Endothelial cell of umbilical vein (primary cell): ENCODE data around the gene CELSR2. TPM values are rescaled to one million over a fixed set of nuclear protein-coding genes. Genes with fewer than 3 reads are reported as not detected.

Experiments used
- BruUV-seq: library from RNA; stranded (reverse); fragments of 400-500 nt; replicated peaks from 2 replicates; lab custom pipeline; 2021; lab: Mats Ljungman, UMichigan
- CTCF ChIA-PET: fragments of 300-600, 350-600 bp; sonication (Branson Sonifier 250); formaldehyde crosslinking; loops from one replicate; lab custom pipeline; 2021; ENCODE audit warnings: antibody characterized with exemption, inconsistent platforms; lab: Charles Lee
- POLR2A ChIA-PET: fragments of 300-600, 350-600 bp; sonication (Branson Sonifier 250); formaldehyde crosslinking; loops from one replicate; lab custom pipeline; 2021; ENCODE audit warnings: antibody characterized with exemption, inconsistent platforms; lab: Charles Lee
- DNase-seq: peaks from one replicate; pipeline ENCODE4 v3.0.0-alpha.2; 2011; ENCODE audit warnings: low read depth, low spot score
- FAIRE-seq: peaks from 2 replicates; lab custom pipeline; 2011; peaks lifted over from hg19 to GRCh38; lab: Jason Lieb, UNC
- H2AFZ ChIP-seq: 2 replicates; pipeline ENCODE4 v1.6.0; 2012; ENCODE audit warnings: low read depth, low read length, control low read depth, inconsistent platforms
- H3K27ac ChIP-seq: 2 replicates; pipeline ENCODE4 v1.5.1; 2011; ENCODE audit warnings: low read depth, mild to moderate bottlenecking, control low read depth, low read length, moderate library complexity; ENCODE audit not compliant: insufficient read depth
- H3K27me3 ChIP-seq, 2 experiments: 2 replicates each; pipeline versions ENCODE4 v1.6.0 to v1.6.1; 2011; ENCODE audit warnings: low read length in 2 of 2, mixed read lengths in 1 of 2; ENCODE audit not compliant: control insufficient read depth in 2 of 2, insufficient read depth in 2 of 2
- H3K36me3 ChIP-seq, 2 experiments: 2 replicates in 1 of 2; 3 replicates in 1 of 2; pipeline ENCODE4 v1.5.1; 2011; ENCODE audit warnings: low read length in 2 of 2, mild to moderate bottlenecking in 1 of 2, moderate library complexity in 1 of 2; ENCODE audit not compliant: control insufficient read depth in 2 of 2, insufficient read depth in 2 of 2; ENCODE audit errors: extremely low read depth in 1 of 2
- H3K4me1 ChIP-seq: 3 replicates; pipeline ENCODE4 v1.5.1; 2011; ENCODE audit warnings: mild to moderate bottlenecking, low read length; ENCODE audit not compliant: control insufficient read depth, insufficient read depth; ENCODE audit errors: extremely low read depth
- H3K4me2 ChIP-seq: 2 replicates; pipeline ENCODE4 v1.6.1; 2011; ENCODE audit warnings: low read length, control low read depth, mixed read lengths; ENCODE audit not compliant: insufficient read depth
- H3K4me3 ChIP-seq, 3 experiments: fragments of 200-600 bp in 1 of 3; sonication (generic), shearing (Covaris generic) in 1 of 3; replicated peaks in 1 of 3; 2 replicates each; pipeline ENCODE4 v1.5.1; 2011 to 2016; ENCODE audit warnings: control low read depth in 3 of 3, low read length in 3 of 3, mild to moderate bottlenecking in 2 of 3, inconsistent platforms in 1 of 3, low read depth in 1 of 3, moderate library complexity in 1 of 3; ENCODE audit not compliant: insufficient read depth in 1 of 3
- H3K79me2 ChIP-seq: 2 replicates; pipeline ENCODE4 v1.6.0; 2012; ENCODE audit warnings: low read length, inconsistent platforms; ENCODE audit not compliant: control insufficient read depth, insufficient read depth
- H3K9ac ChIP-seq: replicated peaks from 2 replicates; pipeline ENCODE3; 2011; ENCODE audit warnings: low read length, control low read depth; ENCODE audit not compliant: insufficient read depth; ENCODE audit errors: extremely low read depth
- H3K9me1 ChIP-seq: replicated peaks from 3 replicates; pipeline ENCODE4 v1.6.0; 2011; ENCODE audit warnings: mild to moderate bottlenecking, low read length; ENCODE audit not compliant: control insufficient read depth, insufficient read depth; ENCODE audit errors: extremely low read depth
- H3K9me3 ChIP-seq: replicated peaks from 2 replicates; pipeline ENCODE4 v1.5.1; 2012; ENCODE audit warnings: low read length, inconsistent platforms; ENCODE audit not compliant: control insufficient read depth, insufficient read depth
- H4K20me1 ChIP-seq: replicated peaks from 2 replicates; pipeline ENCODE3; 2011; ENCODE audit warnings: mild to moderate bottlenecking, low read length; ENCODE audit not compliant: control insufficient read depth, insufficient read depth; ENCODE audit errors: extremely low read depth
- EZH2 ChIP-seq: IDR thresholded peaks from 2 replicates; pipeline ENCODE4 v1.6.1; 2012; ENCODE audit warnings: borderline replicate concordance, low read depth, mild to moderate bottlenecking, moderate library complexity, low read length, inconsistent platforms; ENCODE audit not compliant: severe bottlenecking
- FOS ChIP-seq: IDR thresholded peaks from 2 replicates; pipeline ENCODE4 v1.6.1; 2011; ENCODE audit warnings: mild to moderate bottlenecking, low read length, moderate library complexity, borderline replicate concordance; ENCODE audit not compliant: insufficient read depth
- GATA2 ChIP-seq: IDR thresholded peaks from 2 replicates; pipeline ENCODE4 v1.7.0; 2011; ENCODE audit warnings: low read depth, mild to moderate bottlenecking, moderate library complexity, mixed read lengths, low read length; ENCODE audit not compliant: insufficient read length, insufficient read depth
- JUN ChIP-seq: IDR thresholded peaks from 2 replicates; pipeline ENCODE4 v1.6.1; 2011; ENCODE audit warnings: borderline replicate concordance, low read depth; ENCODE audit not compliant: insufficient read length, insufficient read depth
- MYC ChIP-seq: IDR thresholded peaks from one replicate; pipeline ENCODE4 v1.6.1; 2011; ENCODE audit warnings: mild to moderate bottlenecking, low read depth, low read length
- POLR2A ChIP-seq: IDR thresholded peaks from 2 replicates; pipeline ENCODE4 v1.6.1; 2012; ENCODE audit warnings: low read depth, mild to moderate bottlenecking, control low read depth, low read length
- POLR2AphosphoS5 ChIP-seq: IDR thresholded peaks from 2 replicates; pipeline ENCODE4 v1.6.1; 2012; ENCODE audit warnings: low read depth, mild to moderate bottlenecking, control low read depth, low read length, moderate library complexity; ENCODE audit not compliant: insufficient read depth
- dilution Hi-C: fragments of 300-500 bp; cut with MboI; formaldehyde crosslinking; loops from one replicate; pipeline ENCODE4 v1.15.0; 2019; ENCODE audit warnings: low sequenced_read_pairs; ENCODE audit not compliant: extremely low pct_ligation_motif_present
- intact Hi-C: fragments of 100-400 bp; cut with micrococcal nuclease; formaldehyde crosslinking; loops from one replicate; pipeline ENCODE4 v1.10.0; 2022
- polyA plus RNA-seq, 4 experiments: library from polyadenylated mRNA; depleted of rRNA in 3 of 4; stranded (reverse) in 3 of 4; unstranded in 1 of 4; fragments of >200 nt; gene quantifications; 2 replicates each; pipeline versions ENCODE4 v1.2.1 to v1.2.3, GENCODE V29; 2011 to 2012; ENCODE audit warnings: missing spikeins in 1 of 4
- total RNA-seq: library from RNA; stranded (reverse); gene quantifications from 2 replicates; pipeline ENCODE4 v1.2.3, GENCODE V29; 2021
- TF ChIP-seq, protein P1 (sequence below): IDR thresholded peaks from 2 replicates; pipeline ENCODE4 v1.6.1; 2011; ENCODE audit not compliant: insufficient read depth, insufficient read length
- TF ChIP-seq, protein P2 (sequence below), 2 donors: IDR thresholded peaks; 1 replicate in 1 of 2; 2 replicates in 1 of 2; pipeline ENCODE4 v1.5.1; 2011; ENCODE audit warnings: low read length in 2 of 2, mild to moderate bottlenecking in 2 of 2, moderate library complexity in 2 of 2, control low read depth in 1 of 2, inconsistent platforms in 1 of 2, low read depth in 1 of 2; ENCODE audit not compliant: insufficient read depth in 1 of 2; ENCODE audit errors: extremely low read depth in 1 of 2

The CELSR2 gene
- total and polyA plus RNA-seq, 2 donors (not counting 3 experiments of a cell fraction or from before 2014, with no cell fraction given) = 0.90 to 1.4 TPM

DNA sequence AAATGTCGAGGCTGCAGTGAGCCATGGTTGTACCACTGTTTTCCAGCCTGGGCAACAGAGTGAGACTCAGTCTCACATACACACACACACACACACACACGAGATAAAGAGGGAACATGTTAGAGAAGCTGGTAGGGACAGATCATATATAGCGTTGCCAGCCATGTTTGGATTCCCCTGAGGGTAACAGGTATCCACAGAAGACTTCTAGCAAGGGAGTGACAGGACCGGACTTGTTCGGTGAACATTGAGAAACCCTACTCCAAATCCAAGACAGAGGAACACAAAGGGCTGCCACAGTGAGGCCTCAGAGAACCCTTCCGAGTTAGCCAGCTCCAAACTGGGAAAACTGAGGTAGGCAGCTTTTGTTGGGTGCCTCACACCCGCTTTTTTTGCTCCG is 39.3 kb upstream of the CELSR2 start:
- no peak overlapping the region for H3K4me3 ChIP-seq
- DNase-seq (no peak), FAIRE-seq (no peak)
- intact Hi-C loops (no loop called here), dilution Hi-C loops (no loop called here)
- H4K20me1 ChIP-seq = no peaks in the 10 kb centered on the region
- H3K36me3 ChIP-seq = no peaks in the 10 kb centered on the region
- no peak overlapping the region for H3K9ac ChIP-seq
- H3K27ac ChIP-seq = no peak overlapping the region
- no peaks in the 10 kb centered on the region for H3K9me3 ChIP-seq
- TF ChIP-seq, protein P1, sequence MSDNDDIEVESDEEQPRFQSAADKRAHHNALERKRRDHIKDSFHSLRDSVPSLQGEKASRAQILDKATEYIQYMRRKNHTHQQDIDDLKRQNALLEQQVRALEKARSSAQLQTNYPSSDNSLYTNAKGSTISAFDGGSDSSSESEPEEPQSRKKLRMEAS = no peak
- no peak overlapping the region for H2AFZ ChIP-seq
- no peaks in the 10 kb centered on the region for H3K9me1 ChIP-seq
- H3K79me2 ChIP-seq = peaks cover 12% of the 10 kb centered on the region
- peaks cover 8% of the 10 kb centered on the region for H3K4me1 ChIP-seq
- no TSS peak for BruUV-seq
- no peak overlapping the region for H3K4me2 ChIP-seq
- CTCF ChIA-PET = interaction anchor here (0.8 kb wide), 1 partner anchor 9 kb away, joined by 7 read pairs; no protein-coding TSS in a partner anchor
- H3K27me3 ChIP-seq = peaks cover 0 to 2% of the 10 kb centered on the region in 2 experiments
- POLR2A ChIA-PET = interaction anchor here (0.5 kb wide), 1 partner anchor 134 kb away, joined by 8 read pairs; the partner anchor contains the start of gene TAF13

DNA sequence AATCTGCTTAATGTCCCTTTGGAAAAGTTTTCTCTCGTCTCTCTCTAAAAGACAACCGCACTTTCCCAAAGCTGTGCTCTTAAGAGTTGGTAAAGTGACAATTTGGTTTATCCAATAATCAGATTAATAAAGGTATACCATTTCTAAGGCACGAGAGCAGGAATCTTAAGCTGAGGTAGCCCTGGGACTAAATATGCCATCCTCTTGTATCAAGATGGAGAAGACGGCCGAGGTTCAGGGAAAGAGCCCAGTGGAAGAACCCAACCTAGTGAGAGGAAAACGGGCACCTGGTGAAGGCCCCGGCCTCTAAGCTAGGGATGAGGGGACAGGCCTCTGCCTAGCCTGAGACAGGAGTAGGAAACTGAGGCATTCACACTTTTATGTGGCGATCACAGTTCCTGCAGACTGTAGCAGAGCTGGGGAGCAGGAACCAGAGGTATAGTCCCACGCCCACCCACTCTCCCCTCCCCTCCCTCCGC is 36.0 kb upstream of the CELSR2 start:
- dilution Hi-C loops = no loop called here
- intact Hi-C loops = no loop called here
- ChIA-PET POLR2A (no interaction called here), CTCF (interaction anchor here (1.0 to 2.6 kb wide), 8 partner anchors 12 to 187 kb away, joined by 3 to 21 read pairs (median 8); a partner anchor contains a TSS)
- H3K9me1 ChIP-seq = no peaks in the 10 kb centered on the region
- H3K36me3 ChIP-seq = peaks cover 0 to 3% of the 10 kb centered on the region in 2 experiments
- no peak overlapping the region for H3K27ac ChIP-seq
- no peak for TF ChIP-seq GATA2
- TF ChIP-seq POLR2A = no peak
- TF ChIP-seq MYC = no peak
- TF ChIP-seq FOS = no peak
- no peak for TF ChIP-seq EZH2
- TF ChIP-seq JUN = no peak
- TF ChIP-seq, protein P1 = no peak
- TF ChIP-seq, protein P2, sequence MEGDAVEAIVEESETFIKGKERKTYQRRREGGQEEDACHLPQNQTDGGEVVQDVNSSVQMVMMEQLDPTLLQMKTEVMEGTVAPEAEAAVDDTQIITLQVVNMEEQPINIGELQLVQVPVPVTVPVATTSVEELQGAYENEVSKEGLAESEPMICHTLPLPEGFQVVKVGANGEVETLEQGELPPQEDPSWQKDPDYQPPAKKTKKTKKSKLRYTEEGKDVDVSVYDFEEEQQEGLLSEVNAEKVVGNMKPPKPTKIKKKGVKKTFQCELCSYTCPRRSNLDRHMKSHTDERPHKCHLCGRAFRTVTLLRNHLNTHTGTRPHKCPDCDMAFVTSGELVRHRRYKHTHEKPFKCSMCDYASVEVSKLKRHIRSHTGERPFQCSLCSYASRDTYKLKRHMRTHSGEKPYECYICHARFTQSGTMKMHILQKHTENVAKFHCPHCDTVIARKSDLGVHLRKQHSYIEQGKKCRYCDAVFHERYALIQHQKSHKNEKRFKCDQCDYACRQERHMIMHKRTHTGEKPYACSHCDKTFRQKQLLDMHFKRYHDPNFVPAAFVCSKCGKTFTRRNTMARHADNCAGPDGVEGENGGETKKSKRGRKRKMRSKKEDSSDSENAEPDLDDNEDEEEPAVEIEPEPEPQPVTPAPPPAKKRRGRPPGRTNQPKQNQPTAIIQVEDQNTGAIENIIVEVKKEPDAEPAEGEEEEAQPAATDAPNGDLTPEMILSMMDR (IDR thresholded peaks at IDR 0.05; ENCODE audit: extremely low read depth in 1 of 2, insufficient read depth in 1 of 2, low read depth in 1 of 2, low read length in 2 of 2) = no peak
- TF ChIP-seq POLR2AphosphoS5 = no peak
- peaks cover 42% of the 10 kb centered on the region for H3K79me2 ChIP-seq
- H2AFZ ChIP-seq = peak overlapping the region; percentile 88
- no peak for DNase-seq
- peak overlapping the region; percentile 67 for H3K4me2 ChIP-seq
- no TSS peak for BruUV-seq
- H4K20me1 ChIP-seq = peaks cover 8% of the 10 kb centered on the region
- H3K9me3 ChIP-seq = no peaks in the 10 kb centered on the region
- H3K27me3 ChIP-seq = peaks cover 0 to 2% of the 10 kb centered on the region in 2 experiments
- peak overlapping the region in 2 of 3 experiments; percentile 42 to 100 for H3K4me3 ChIP-seq
- no peak for FAIRE-seq
- peak overlapping the region; percentile 19 for H3K9ac ChIP-seq
- H3K4me1 ChIP-seq = peaks cover 20% of the 10 kb centered on the region
